SJSA1 (cell line): Measurements from ENCODE around the gene VAC14. TPM values are rescaled to one million over a fixed set of nuclear protein-coding genes. Genes with fewer than 3 reads are reported as not detected.

ENCODE experiments used
- DNase-seq, 2 experiments: peaks; one replicate each; pipeline ENCODE4 v3.0.0-alpha.2; 2015 to 2020; ENCODE audit warnings: low spot score in 2 of 2, low read depth in 1 of 2
- H3K27ac ChIP-seq: fragments of 250-450 bp; sonication (Bioruptor Pico); 2 replicates; pipeline ENCODE4 v1.5.1; 2020; ENCODE audit warnings: mild to moderate bottlenecking, moderate library complexity
- H3K27me3 ChIP-seq: fragments of 250-450 bp; sonication (Bioruptor Pico); replicated peaks from 2 replicates; pipeline ENCODE4 v1.5.1; 2020; ENCODE audit warnings: mild to moderate bottlenecking, moderate library complexity
- H3K36me3 ChIP-seq: fragments of 250-450 bp; sonication (Bioruptor Pico); 2 replicates; pipeline ENCODE4 v1.5.1; 2020; ENCODE audit warnings: mild to moderate bottlenecking
- H3K4me1 ChIP-seq: fragments of 250-450 bp; sonication (Bioruptor Pico); replicated peaks from 2 replicates; pipeline ENCODE4 v1.6.1; 2021; ENCODE audit warnings: mild to moderate bottlenecking
- H3K4me3 ChIP-seq: fragments of 250-450 bp; sonication (Bioruptor Pico); 2 replicates; pipeline ENCODE4 v1.5.1; 2020; ENCODE audit warnings: mild to moderate bottlenecking
- H3K9me3 ChIP-seq: fragments of 250-450 bp; sonication (Bioruptor Pico); replicated peaks from 2 replicates; pipeline ENCODE4 v1.5.1; 2020; ENCODE audit warnings: mild to moderate bottlenecking
- total RNA-seq: library from RNA; depleted of rRNA; stranded (reverse); fragments of >200 nt; shearing (Covaris generic); gene quantifications from 2 replicates; pipeline ENCODE4 v1.2.3, GENCODE V29; 2014

The VAC14 gene
- total RNA-seq, 1 experiment from 2014 or later, result 46.7 TPM

- Histone ChIP-seq H3K36me3 (peaks cover 56% of the 10 kb centered on the region), H3K27ac (no peak overlapping the region), H3K9me3 (no peaks in the 10 kb centered on the region; the same call in 1 of the 2 replicates), H3K4me1 (peaks cover 4% of the 10 kb centered on the region; the same call in 1 of the 2 replicates), H3K27me3 (no peaks in the 10 kb centered on the region), H3K4me3 (no peak overlapping the region)
- peak; percentile 72 to 76 for DNase-seq
Measured at GRCh38 chr16:70778901-70779309, 22.1 kb downstream of the VAC14 start.

DNA sequence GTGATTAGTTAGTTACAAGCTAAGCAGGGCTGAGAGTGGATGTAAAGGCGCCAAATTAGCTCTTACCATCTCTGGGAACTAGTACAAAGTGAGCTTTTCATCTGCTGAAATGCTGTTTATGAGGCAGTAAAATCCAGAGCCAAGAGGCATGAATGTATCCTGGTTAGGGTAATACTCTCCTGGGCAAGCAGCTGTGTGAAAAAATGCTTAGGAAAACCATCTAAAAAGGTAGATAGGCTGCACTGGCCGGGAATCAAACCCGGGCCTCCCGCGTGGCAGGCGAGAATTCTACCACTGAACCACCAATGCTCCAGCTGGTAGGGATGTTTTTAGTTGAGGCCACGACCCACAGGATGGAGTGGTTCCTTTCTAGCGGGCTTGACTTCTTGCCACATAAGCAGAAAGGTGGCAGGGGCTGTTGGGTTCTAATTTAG, 23.0 kb downstream of the VAC14 start:
- H3K9me3 ChIP-seq, result no peaks in the 10 kb centered on the region; the same call in 1 of the 2 replicates
- H3K36me3 ChIP-seq, result peaks cover 50% of the 10 kb centered on the region
- H3K4me1 ChIP-seq, result peaks cover 4% of the 10 kb centered on the region; the same call in 1 of the 2 replicates
- no peak overlapping the region for H3K27ac ChIP-seq
- DNase-seq, result peak in 1 of 2 experiments; percentile 54
- no peak overlapping the region for H3K4me3 ChIP-seq
- H3K27me3 ChIP-seq, result no peaks in the 10 kb centered on the region

DNA sequence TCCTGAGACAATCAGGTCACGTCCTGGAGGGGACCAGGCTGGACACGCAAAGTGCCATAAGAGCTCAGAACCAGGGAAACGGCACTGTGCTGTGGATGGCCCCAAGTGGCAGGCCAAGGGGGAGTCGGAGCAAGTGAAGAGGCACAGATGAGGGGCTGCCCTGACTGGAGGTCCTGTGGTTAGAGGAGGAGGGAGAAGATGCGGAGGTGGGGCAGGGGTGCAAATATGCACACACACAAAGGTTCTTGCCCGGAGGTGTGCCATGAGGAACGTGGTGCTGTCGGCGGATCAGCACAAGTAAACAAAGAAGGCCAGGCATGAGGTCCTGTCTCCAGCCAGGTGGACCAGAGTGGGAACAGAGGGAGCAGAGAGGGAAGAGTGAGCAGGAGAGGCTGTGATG, 23.5 kb downstream of the VAC14 start:
- DNase-seq, result no peak
- Histone ChIP-seq H3K9me3 (no peaks in the 10 kb centered on the region; the same call in 1 of the 2 replicates), H3K27ac (no peak overlapping the region), H3K4me3 (no peak overlapping the region), H3K27me3 (no peaks in the 10 kb centered on the region), H3K36me3 (peaks cover 46% of the 10 kb centered on the region), H3K4me1 (peaks cover 4% of the 10 kb centered on the region; the same call in 1 of the 2 replicates)

DNA sequence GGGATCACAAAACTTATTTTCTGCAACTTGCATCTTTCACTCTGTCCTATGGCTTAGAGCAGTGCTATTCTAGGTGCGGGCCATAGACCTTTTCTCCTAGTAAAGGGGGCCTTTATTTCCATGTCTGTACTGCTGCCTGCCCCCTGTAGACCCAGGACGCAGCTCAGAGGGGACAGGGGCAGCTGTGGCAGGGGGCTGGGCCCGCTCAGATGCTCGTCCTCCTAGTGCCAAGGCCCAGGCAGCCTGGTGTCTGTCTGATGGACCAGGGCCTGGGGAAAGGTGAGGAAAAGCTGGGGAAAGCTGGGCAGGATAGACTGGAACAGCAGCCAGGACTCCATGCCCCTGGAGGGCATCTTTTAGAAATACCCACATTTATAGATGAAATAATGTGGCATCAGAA, 25.6 kb downstream of the VAC14 start:
- Histone ChIP-seq H3K4me1 (peaks cover 9% of the 10 kb centered on the region), H3K4me3 (no peak overlapping the region), H3K36me3 (peaks cover 37% of the 10 kb centered on the region), H3K9me3 (no peaks in the 10 kb centered on the region), H3K27ac (no peak overlapping the region), H3K27me3 (no peaks in the 10 kb centered on the region)
- no peak for DNase-seq

DNA sequence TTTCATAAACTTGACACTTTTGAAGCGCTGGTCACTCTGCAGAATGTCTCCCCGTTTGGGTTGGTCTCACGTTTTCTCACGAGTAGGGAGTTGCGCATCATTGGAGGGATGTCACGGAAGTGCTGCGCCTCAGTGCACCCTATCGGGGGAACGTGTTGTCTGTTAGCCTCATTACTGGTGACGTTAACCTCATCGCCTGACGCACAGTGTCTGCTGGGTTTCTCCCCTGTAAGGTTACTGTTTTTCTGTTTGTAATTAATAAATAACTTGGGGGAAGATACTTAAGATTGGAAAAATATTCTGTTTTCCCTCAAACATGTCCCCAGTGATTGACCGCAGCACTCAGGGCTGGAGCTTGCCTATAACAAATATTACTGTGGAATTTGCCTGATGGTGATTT, 26.7 kb downstream of the VAC14 start:
- Histone ChIP-seq H3K27ac (no peak overlapping the region), H3K4me1 (peaks cover 9% of the 10 kb centered on the region), H3K9me3 (no peaks in the 10 kb centered on the region), H3K36me3 (peaks cover 34% of the 10 kb centered on the region), H3K27me3 (no peaks in the 10 kb centered on the region), H3K4me3 (no peak overlapping the region)
- DNase-seq, result no peak

DNA sequence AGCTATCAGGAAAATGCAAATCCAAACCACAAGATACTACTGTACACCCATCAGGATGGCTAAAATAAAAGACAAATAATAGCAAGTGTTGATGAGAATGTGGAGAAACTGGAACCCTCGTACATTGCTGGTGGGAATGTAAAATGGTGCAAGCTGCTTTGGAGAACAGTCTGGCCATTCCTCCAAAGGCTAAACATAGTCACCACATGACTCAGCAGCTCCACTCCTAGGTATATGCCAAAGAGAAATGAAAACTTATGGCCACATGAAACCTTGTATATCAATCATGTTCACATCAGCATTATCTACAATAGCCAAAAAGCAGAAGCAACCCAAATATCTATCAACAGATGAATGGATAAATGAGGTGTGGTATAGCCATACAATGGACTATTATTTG, 28.5 kb downstream of the VAC14 start:
- Histone ChIP-seq H3K27ac (no peak overlapping the region), H3K4me3 (no peak overlapping the region)

GRCh38 chr16:70770626-70771552, 30.1 kb downstream of the VAC14 start:
- H3K4me3 ChIP-seq, result no peak overlapping the region
- H3K27ac ChIP-seq, result no peak overlapping the region
- no peaks in the 10 kb centered on the region for H3K9me3 ChIP-seq
- peak; percentile 57 to 71 for DNase-seq
- H3K27me3 ChIP-seq, result no peaks in the 10 kb centered on the region
- peaks cover 20% of the 10 kb centered on the region for H3K36me3 ChIP-seq
- peaks cover 13% of the 10 kb centered on the region for H3K4me1 ChIP-seq

More for the DNA sequence above, 28.5 kb downstream of the VAC14 start:
- peaks cover 27% of the 10 kb centered on the region for H3K36me3 ChIP-seq
- no peaks in the 10 kb centered on the region for H3K9me3 ChIP-seq
- no peak for DNase-seq
- peaks cover 17% of the 10 kb centered on the region for H3K4me1 ChIP-seq
- H3K27me3 ChIP-seq, result no peaks in the 10 kb centered on the region

DNA sequence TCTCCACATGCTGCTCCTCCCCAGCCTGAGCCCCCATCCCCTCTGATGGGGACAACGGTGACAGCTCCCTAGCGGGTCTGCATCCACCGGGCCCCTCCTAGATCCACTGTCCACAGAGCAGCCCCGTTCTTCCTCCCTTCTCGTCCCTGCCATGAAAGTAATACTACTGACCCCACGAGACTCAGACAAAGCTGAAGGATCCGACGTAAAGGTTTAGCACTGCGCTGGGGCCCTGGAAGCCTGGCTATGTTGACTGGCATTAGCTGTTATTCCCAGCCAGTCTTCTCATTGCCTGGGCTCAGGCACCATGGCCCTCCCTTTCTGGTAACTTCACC, 30.7 kb downstream of the VAC14 start:
- Histone ChIP-seq H3K27me3 (no peaks in the 10 kb centered on the region), H3K4me3 (no peak overlapping the region), H3K9me3 (no peaks in the 10 kb centered on the region), H3K27ac (no peak overlapping the region), H3K4me1 (peaks cover 13% of the 10 kb centered on the region), H3K36me3 (peaks cover 20% of the 10 kb centered on the region)
- no peak for DNase-seq

DNA sequence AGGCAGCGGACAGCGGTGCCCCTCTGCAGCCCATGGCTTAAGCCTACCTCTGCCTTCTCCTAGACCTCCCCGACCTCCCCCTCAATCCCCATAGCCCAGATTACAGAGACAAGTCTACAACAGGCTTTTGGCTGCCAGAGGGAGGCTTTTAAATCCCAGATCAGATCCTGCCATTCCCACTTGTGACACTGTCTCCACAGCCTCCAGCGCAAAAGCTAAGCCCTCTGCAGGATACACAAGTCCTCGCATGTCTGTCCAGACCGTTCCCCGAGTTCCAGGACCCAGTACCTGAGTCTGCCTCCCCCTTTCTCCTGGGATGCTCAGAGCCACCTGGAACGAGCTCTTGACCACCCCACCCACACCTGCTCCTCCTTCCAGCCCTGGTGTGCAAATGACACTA, 31.2 kb downstream of the VAC14 start:
- Histone ChIP-seq H3K36me3 (peaks cover 20% of the 10 kb centered on the region), H3K27ac (no peak overlapping the region), H3K4me1 (peaks cover 13% of the 10 kb centered on the region), H3K4me3 (no peak overlapping the region), H3K27me3 (no peaks in the 10 kb centered on the region), H3K9me3 (no peaks in the 10 kb centered on the region)
- no peak for DNase-seq

DNA sequence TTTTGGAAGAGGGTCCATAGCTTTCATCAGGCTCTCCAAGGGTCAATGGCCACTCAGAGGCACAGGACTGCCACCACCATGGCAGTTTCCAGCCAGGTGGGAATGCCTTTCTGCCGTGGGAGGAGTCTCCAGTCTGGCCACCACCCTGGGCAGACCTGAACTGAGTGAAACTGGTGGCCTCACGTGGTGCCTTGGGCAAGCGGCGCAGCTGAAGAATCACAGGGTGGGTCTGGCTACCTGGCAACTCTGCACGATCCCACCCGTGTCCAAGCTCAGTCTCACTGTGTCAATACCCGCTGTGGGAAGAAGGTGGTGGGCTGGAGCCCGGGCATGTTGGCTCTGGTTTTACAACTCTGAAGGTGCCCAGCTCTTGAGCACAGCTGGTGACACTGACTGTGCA, 31.8 kb downstream of the VAC14 start:
- no peak overlapping the region for H3K27ac ChIP-seq
- DNase-seq, result no peak
- peaks cover 20% of the 10 kb centered on the region for H3K36me3 ChIP-seq
- H3K27me3 ChIP-seq, result no peaks in the 10 kb centered on the region
- no peak overlapping the region for H3K4me3 ChIP-seq
- H3K4me1 ChIP-seq, result peaks cover 13% of the 10 kb centered on the region
- H3K9me3 ChIP-seq, result no peaks in the 10 kb centered on the region

GRCh38 chr16:70768203-70768580, 32.8 kb downstream of the VAC14 start:
- Histone ChIP-seq H3K36me3 (peaks cover 18% of the 10 kb centered on the region), H3K9me3 (no peaks in the 10 kb centered on the region), H3K4me1 (peaks cover 13% of the 10 kb centered on the region), H3K27me3 (no peaks in the 10 kb centered on the region), H3K4me3 (no peak overlapping the region), H3K27ac (peak overlapping the region; percentile 19; the same call in 1 of the 2 replicates)
- no peak for DNase-seq

GRCh38 chr16:70767377-70768202, 33.4 kb downstream of the VAC14 start:
- no peak for DNase-seq
- no peaks in the 10 kb centered on the region for H3K27me3 ChIP-seq
- H3K9me3 ChIP-seq, result no peaks in the 10 kb centered on the region
- H3K4me1 ChIP-seq, result peaks cover 13% of the 10 kb centered on the region
- peaks cover 18% of the 10 kb centered on the region for H3K36me3 ChIP-seq
- no peak overlapping the region for H3K4me3 ChIP-seq
- H3K27ac ChIP-seq, result peak overlapping the region; percentile 19; the same call in 1 of the 2 replicates

DNA sequence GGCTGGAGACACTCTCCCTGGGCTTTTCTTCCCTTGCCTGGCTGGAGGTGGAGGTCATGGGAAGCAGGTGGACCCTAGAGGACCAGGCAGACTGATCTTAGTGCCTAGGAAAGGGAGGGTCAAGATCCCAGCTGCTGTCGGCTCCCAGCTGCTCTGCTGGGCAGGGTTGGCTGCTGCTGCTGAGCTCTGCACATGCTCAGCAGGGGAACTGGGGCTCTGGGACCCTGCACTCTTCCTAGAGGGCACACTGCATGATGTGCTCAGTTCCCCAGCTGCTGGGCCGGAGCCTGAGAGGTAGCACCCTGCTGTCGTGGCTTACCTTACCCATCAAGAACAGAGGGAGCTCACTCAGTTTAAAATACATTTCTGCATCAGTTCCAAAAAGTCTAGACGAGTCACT, 34.3 kb downstream of the VAC14 start:
- no peak overlapping the region for H3K4me3 ChIP-seq
- H3K27ac ChIP-seq, result no peak overlapping the region
- H3K27me3 ChIP-seq, result no peaks in the 10 kb centered on the region
- peaks cover 15% of the 10 kb centered on the region for H3K4me1 ChIP-seq
- H3K9me3 ChIP-seq, result no peaks in the 10 kb centered on the region
- DNase-seq, result no peak
- H3K36me3 ChIP-seq, result peaks cover 21% of the 10 kb centered on the region

- Histone ChIP-seq H3K27ac (no peak overlapping the region), H3K36me3 (peaks cover 19% of the 10 kb centered on the region), H3K27me3 (no peaks in the 10 kb centered on the region), H3K9me3 (no peaks in the 10 kb centered on the region), H3K4me1 (peaks cover 18% of the 10 kb centered on the region), H3K4me3 (no peak overlapping the region)
- no peak for DNase-seq
Measured at GRCh38 chr16:70766176-70766575, 34.8 kb downstream of the VAC14 start.
